Raji (cell line): ENCODE data around the gene SLC34A1.
A peak's percentile ranks its signal among the peaks of the same experiment; 100 is the strongest.

Source experiments
- POLR2A ChIP-seq: IDR thresholded peaks from 2 replicates; pipeline ENCODE4 v1.6.1; 2011; ENCODE audit warnings: low read depth, low read length, control low read depth; ENCODE audit not compliant: insufficient read depth

The SLC34A1 gene

GRCh38 chr5:177427211-177427822 is 43.1 kb downstream of the SLC34A1 start:
- TF ChIP-seq POLR2A, result no peak

- TF ChIP-seq POLR2A, result peak; percentile 25; the same call in 1 of the 2 replicates
Measured at GRCh38 chr5:177427919-177428573, 43.8 kb downstream of the SLC34A1 start.

GRCh38 chr5:177428574-177429217 is 44.5 kb downstream of the SLC34A1 start:
- TF ChIP-seq POLR2A, result no peak

GRCh38 chr5:177429248-177430040 is 45.2 kb downstream of the SLC34A1 start:
- peak; percentile 28; the same call in 1 of the 2 replicates for TF ChIP-seq POLR2A

- TF ChIP-seq POLR2A, result no peak
Measured at GRCh38 chr5:177430140-177430951, 46.1 kb downstream of the SLC34A1 start.

- TF ChIP-seq POLR2A, result no peak
Measured at GRCh38 chr5:177430972-177431316, 46.7 kb downstream of the SLC34A1 start.

GRCh38 chr5:177431317-177432142 is 47.3 kb downstream of the SLC34A1 start:
- peak; percentile 23; the same call in 1 of the 2 replicates for TF ChIP-seq POLR2A

- TF ChIP-seq POLR2A, result no peak
Measured at GRCh38 chr5:177432143-177432838, 48.1 kb downstream of the SLC34A1 start.

GRCh38 chr5:177432839-177433657 is 48.8 kb downstream of the SLC34A1 start:
- no peak for TF ChIP-seq POLR2A

- TF ChIP-seq POLR2A, result no peak
Measured at GRCh38 chr5:177433658-177434217, 49.5 kb downstream of the SLC34A1 start.

GRCh38 chr5:177434437-177434836 is 50.2 kb downstream of the SLC34A1 start:
- TF ChIP-seq POLR2A, result no peak
